B cell (primary cell): ENCODE results near the gene BTRC.

Source experiments
- EZH2 ChIP-seq: IDR thresholded peaks from 2 replicates; pipeline ENCODE4 v1.6.1; 2012; ENCODE audit warnings: borderline replicate concordance, low read depth, mild to moderate bottlenecking, moderate library complexity, low read length; ENCODE audit not compliant: insufficient read depth, poor library complexity, severe bottlenecking
- TF ChIP-seq, protein P1 (sequence below): fragments of 200-600 bp; IDR thresholded peaks from one replicate; pipeline ENCODE4 v1.8.0; 2022; ENCODE audit warnings: antibody characterized with exemption, mild to moderate bottlenecking

DNA sequence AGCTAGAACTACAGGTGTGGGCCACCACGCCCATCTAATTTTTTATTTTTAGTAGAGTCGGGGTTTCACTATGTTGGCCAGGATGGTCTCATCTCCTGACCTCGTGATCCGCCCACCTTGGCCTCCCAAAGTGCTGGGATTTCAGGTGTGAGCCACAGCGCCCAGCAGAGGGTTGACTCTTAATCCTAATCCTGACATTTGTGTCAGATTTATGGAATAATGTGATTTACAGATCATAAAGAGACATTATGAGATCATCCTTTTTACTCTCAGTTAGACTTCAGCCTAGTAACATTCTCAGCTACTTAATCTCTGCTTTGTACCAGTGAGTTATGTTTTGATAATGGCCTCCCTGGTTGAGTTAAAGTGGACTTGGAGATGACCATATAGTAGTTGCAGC lies 2.2 kb downstream of the BTRC start:
- TF ChIP-seq, protein P1, sequence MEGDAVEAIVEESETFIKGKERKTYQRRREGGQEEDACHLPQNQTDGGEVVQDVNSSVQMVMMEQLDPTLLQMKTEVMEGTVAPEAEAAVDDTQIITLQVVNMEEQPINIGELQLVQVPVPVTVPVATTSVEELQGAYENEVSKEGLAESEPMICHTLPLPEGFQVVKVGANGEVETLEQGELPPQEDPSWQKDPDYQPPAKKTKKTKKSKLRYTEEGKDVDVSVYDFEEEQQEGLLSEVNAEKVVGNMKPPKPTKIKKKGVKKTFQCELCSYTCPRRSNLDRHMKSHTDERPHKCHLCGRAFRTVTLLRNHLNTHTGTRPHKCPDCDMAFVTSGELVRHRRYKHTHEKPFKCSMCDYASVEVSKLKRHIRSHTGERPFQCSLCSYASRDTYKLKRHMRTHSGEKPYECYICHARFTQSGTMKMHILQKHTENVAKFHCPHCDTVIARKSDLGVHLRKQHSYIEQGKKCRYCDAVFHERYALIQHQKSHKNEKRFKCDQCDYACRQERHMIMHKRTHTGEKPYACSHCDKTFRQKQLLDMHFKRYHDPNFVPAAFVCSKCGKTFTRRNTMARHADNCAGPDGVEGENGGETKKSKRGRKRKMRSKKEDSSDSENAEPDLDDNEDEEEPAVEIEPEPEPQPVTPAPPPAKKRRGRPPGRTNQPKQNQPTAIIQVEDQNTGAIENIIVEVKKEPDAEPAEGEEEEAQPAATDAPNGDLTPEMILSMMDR = no peak
- TF ChIP-seq EZH2 = no peak
